Adipocyte (in vitro differentiated cells): ENCODE data around the gene EIF2D.
"Not testable (repeated sequence)": the region's sequence is repeated elsewhere in the genome, so short reads cannot be mapped to it uniquely, and the experiment has no call there.

ENCODE experiments used
- DNase-seq: peaks from one replicate; pipeline ENCODE4 v3.0.0-alpha.2; 2015; ENCODE audit warnings: low read depth
- H3K27me3 ChIP-seq: replicated peaks from 2 replicates; pipeline ENCODE4 v1.7.0; 2013; ENCODE audit warnings: mild to moderate bottlenecking, low read length, moderate library complexity; ENCODE audit not compliant: control insufficient read depth, insufficient read depth
- H3K36me3 ChIP-seq: 2 replicates; pipeline ENCODE4 v1.7.0; 2013; ENCODE audit warnings: low read length, mild to moderate bottlenecking, moderate library complexity; ENCODE audit not compliant: control insufficient read depth, insufficient read depth, severe bottlenecking
- H3K4me1 ChIP-seq: 2 replicates; pipeline ENCODE4 v1.7.0; 2013; ENCODE audit warnings: mild to moderate bottlenecking, low read length, moderate library complexity; ENCODE audit not compliant: control insufficient read depth, insufficient read depth
- H3K4me3 ChIP-seq: 2 replicates; pipeline ENCODE4 v1.7.0; 2013; ENCODE audit warnings: mild to moderate bottlenecking, low read length, moderate library complexity
- H3K9ac ChIP-seq: 2 replicates; pipeline ENCODE4 v1.7.0; 2013; ENCODE audit warnings: mild to moderate bottlenecking, low read length, moderate library complexity
- H3K9me3 ChIP-seq: 2 replicates; pipeline ENCODE4 v1.7.0; 2013; ENCODE audit warnings: mild to moderate bottlenecking, low read length, moderate library complexity; ENCODE audit not compliant: control insufficient read depth

EIF2D gene

DNA sequence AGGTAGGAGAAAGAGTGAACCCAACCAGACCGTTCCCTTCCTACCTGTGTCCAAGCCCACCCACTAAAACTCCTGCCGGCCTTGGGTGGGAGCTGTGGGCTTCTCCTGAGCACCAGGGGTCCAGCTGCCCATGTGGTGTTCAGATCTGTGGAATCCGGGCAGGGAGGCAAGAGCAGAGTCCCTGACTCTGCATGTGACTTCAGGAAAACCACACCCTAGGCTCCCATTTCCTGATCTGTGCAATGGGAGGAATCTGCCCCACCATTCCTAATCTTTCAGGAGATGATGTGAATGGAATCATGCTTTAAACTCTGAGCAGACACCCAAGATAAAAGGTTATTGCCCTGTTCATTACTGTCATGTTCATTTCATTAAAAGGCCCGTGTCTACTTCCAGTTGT lies 27.6 kb downstream of the EIF2D start:
- DNase-seq, result no peak
- Histone ChIP-seq H3K9ac (no peak overlapping the region), H3K4me1 (peaks cover 20% of the 10 kb centered on the region), H3K27me3 (no peaks in the 10 kb centered on the region), H3K36me3 (no peaks in the 10 kb centered on the region), H3K4me3 (no peak overlapping the region), H3K9me3 (no peaks in the 10 kb centered on the region)

DNA sequence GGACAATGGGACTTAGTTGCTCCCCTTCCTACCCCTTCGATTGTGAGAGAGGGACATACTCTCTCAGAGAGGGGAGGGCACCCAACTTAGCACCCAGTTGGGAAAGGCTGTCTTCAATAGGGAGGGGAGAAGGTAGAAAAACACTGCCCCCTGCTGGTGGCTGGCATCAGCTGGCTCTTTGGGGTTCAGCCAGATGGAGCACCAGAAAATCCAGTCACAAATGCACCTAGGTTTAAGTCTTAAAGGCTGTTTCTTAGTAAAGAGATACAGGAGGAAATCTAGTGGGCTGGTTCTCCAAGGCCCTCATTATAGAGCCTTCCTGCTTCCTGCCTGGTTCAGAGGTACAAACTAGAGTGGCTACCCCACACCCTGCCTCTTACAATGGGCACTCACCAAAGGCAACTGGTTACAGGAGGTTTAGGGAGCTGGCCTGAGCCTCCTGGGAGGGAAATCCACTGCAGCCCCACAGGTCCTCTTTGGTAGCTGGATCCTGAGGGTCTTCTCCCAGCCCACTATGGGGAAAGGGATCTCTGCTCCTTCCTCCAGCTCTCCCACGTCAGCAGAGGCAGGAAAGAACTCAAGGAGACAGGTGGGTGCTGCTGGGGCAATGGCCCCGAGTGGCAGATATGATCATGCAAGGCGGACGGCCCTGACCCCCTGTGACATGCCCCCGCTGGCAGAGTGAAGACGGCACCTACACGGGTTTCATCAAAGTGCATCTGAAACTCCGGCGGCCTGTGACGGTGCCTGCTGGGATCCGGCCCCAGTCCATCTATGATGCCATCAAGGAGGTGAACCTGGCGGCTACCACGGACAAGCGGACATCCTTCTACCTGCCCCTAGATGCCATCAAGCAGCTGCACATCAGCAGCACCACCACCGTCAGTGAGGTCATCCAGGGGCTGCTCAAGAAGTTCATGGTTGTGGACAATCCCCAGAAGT lies 28.3 kb downstream of the EIF2D start:
- no peaks in the 10 kb centered on the region for H3K36me3 ChIP-seq
- no peaks in the 10 kb centered on the region for H3K9me3 ChIP-seq
- H3K4me3 ChIP-seq, result no peak overlapping the region
- no peak overlapping the region for H3K9ac ChIP-seq
- H3K27me3 ChIP-seq, result no peaks in the 10 kb centered on the region
- peak; percentile 83 for DNase-seq
- H3K4me1 ChIP-seq, result peaks cover 15% of the 10 kb centered on the region

DNA sequence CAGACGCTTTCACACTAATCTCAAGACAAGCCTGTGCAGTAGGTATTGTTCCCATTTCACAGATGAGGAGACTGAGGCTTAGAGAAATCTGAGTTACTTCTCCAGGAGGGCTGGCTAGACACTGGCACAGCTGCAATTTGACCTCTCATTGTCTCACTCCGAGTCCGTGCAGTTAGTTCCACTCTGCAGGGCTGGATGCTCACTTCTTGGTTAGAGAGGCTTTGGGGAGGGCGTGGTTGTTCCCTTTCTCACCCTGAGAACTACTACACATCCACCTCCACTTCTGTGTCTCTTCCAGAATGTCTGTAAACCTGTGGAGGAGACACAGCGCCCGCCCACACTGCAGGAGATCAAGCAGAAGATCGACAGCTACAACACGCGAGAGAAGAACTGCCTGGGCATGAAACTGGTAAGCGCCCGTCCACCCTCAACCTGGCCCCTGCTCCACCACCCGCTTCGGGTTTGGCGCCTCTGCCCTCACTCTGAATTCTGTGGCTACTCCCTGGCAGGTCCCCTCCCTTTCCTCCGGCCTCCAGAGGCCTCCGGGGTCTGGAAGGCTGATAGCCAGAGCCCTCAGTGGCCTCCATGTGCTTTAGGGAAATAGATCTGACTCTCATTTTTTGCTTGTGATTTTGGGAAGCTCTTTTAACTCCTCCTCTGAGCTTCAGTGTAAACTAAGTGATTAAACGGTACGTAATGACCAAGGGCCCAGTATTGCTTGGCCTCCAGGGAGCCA lies 29.1 kb downstream of the EIF2D start:
- Histone ChIP-seq H3K4me1 (peaks cover 7% of the 10 kb centered on the region), H3K4me3 (no peak overlapping the region), H3K27me3 (no peaks in the 10 kb centered on the region), H3K9me3 (no peaks in the 10 kb centered on the region), H3K36me3 (no peaks in the 10 kb centered on the region), H3K9ac (no peak overlapping the region)
- DNase-seq, result no peak

DNA sequence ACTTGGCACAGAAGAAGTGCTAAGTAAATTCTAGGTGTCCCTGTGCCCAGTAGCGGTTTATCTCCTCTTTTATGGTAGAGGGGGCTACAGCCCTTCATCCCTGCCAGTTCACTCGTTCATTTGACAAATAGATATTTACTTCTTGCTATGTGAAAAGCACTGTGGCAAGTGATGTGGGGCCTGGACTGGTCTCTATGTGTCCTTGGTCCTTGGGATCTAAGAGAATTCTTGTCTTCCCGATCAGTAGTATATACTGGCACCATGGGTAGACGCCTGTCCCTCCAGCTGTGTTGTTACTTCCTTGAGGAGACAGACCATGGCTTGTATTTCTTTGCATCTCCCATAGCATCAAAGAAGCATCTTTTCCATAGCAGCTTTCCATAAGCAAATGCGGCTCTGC lies 29.7 kb downstream of the EIF2D start:
- no peaks in the 10 kb centered on the region for H3K27me3 ChIP-seq
- H3K9me3 ChIP-seq, result no peaks in the 10 kb centered on the region
- H3K4me3 ChIP-seq, result no peak overlapping the region
- no peak overlapping the region for H3K9ac ChIP-seq
- no peak for DNase-seq
- H3K36me3 ChIP-seq, result no peaks in the 10 kb centered on the region
- peaks cover 8% of the 10 kb centered on the region for H3K4me1 ChIP-seq

DNA sequence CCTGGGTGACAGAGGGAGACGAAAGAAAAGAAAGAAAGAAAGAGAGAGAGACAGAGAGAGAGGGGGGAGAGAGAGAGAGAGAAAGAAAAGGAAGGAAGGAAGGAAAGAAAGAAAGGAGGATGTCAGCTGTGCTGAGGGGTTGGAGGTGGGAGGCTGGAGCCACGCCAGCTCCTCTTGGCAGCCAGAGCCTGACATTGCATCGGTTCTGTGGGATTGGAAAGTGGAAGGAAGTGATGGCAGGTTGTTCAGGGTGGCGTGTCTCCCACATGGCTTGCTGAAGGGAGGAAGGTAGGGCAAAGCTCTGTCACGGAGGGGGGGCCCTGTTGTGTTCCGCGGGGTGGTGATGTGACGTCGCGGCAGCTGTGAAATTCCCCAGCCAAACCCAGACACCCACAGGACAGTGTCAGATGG lies 30.7 kb downstream of the EIF2D start:
- no peaks in the 10 kb centered on the region for H3K36me3 ChIP-seq
- DNase-seq, result no peak
- H3K9ac ChIP-seq, result no peak overlapping the region
- H3K4me3 ChIP-seq, result no peak overlapping the region
- H3K9me3 ChIP-seq, result no peaks in the 10 kb centered on the region
- H3K4me1 ChIP-seq, result peaks cover 16% of the 10 kb centered on the region
- H3K27me3 ChIP-seq, result no peaks in the 10 kb centered on the region

DNA sequence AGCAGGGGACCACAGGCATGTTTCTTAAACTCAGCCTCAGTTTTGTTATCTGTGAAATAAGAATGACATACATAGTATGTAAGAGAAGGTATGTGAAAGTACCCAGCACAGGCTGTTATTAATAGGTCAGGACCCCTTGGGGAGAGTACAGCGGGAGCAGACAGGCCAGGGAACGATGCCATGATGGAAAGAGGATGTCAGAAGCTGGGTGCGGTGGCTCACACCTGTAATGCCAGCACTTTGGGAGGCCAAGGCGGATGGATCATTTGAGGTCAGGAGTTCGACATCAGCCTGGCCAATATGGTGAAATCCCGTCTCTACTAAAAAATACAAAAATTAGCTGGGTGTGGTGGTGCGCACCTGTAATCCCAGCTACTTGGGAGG lies 31.2 kb downstream of the EIF2D start:
- H3K27me3 ChIP-seq, result not testable (repeated sequence)

DNA sequence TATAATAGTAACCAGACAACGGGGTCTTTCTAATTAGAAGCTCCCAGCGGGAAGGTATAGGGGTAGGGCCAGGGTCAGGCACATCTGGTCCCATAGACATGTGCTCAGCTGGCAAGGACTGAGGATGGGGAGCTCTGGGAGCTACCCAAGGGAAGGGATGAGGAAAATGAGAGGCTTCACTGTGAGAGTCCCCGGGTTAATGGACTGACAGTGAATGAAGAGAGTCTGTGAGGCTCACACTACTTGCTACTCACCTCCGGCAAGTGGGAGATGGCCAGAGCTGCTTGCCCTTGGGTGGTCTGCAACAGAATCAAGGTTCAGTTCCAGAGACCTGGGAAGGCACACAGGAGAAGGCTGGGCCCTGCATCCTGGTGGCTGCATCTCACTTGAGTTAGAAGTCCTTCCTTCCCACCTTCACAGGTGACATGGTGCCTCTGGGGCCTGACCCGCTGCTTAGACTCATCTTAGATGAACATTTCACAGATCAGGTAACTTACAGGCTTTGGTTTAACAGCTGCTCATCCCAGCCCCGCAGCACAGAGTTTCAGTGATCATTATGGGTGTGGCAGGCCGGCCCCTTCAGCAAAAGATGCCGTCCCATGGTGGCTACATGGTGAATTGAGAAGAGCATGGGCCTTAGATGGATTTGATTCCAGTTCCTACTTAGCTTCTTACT lies 31.7 kb downstream of the EIF2D start:
- Histone ChIP-seq H3K4me1 (peaks cover 26% of the 10 kb centered on the region), H3K9me3 (no peaks in the 10 kb centered on the region)

More for the DNA sequence above, 31.2 kb downstream of the EIF2D start:
- H3K4me1 ChIP-seq, result peaks cover 21% of the 10 kb centered on the region
- not testable (repeated sequence) for DNase-seq, H3K9ac ChIP-seq, H3K36me3 ChIP-seq, H3K9me3 ChIP-seq, H3K4me3 ChIP-seq

DNA sequence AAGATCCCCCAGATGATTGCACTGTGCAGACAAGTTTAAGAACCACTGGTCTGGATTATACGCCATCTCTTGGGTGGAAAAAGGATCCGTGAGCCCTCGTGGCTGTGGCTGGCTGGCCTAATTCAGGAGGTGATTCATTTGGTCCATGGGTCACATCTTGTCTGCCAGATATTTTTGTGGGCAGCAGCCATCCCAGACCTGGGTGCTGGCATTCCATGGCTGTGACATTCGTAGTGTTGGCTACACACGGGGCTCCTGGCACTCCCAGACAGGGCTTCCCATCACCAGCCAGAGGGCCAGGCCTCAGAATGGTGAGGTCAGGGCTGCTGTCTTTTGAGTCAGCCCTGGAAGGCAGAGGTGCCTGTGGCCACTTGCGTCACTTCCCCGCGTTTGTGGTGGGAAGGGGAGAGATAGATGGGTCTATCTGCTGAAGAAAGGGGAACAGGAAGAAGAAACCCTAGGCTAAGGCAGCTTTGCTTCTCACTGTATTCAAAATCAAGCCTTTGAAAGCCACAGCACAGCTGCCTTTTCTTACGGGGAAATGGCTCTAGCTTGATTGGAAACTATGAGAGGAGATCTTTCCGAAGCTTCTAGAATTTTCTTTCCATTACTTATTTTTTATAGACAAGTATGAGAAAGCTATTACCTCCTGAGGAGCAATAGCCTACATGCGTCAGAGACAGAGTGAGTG lies 32.4 kb downstream of the EIF2D start:
- no peaks in the 10 kb centered on the region for H3K36me3 ChIP-seq
- no peak overlapping the region for H3K4me3 ChIP-seq
- no peaks in the 10 kb centered on the region for H3K9me3 ChIP-seq
- peaks cover 33% of the 10 kb centered on the region for H3K4me1 ChIP-seq
- DNase-seq, result peak; percentile 20
- no peaks in the 10 kb centered on the region for H3K27me3 ChIP-seq
- no peak overlapping the region for H3K9ac ChIP-seq

More for the DNA sequence above, 31.7 kb downstream of the EIF2D start:
- no peak overlapping the region for H3K9ac ChIP-seq
- no peak overlapping the region for H3K4me3 ChIP-seq
- H3K36me3 ChIP-seq, result no peaks in the 10 kb centered on the region
- no peak for DNase-seq
- no peaks in the 10 kb centered on the region for H3K27me3 ChIP-seq

DNA sequence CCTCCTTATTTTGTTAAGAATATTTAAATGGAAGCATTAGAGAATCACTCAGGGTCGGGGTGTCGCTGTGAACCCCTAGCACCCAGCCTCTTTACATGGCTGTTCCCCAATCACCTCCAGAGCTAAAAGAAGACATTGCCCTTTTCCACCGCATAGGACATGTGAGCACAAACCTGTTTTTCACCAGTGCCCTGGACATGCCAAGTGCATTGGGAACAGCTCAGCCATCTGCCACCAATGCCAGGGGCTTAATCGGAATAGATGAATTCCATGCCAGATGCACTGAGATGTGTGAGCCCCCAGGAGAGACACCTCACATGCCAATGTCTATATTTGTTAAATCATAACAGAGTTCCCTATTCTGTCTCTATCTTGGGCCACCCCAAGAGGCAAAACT lies 33.3 kb downstream of the EIF2D start:
- DNase-seq, result no peak
- H3K9ac ChIP-seq, result no peak overlapping the region

DNA sequence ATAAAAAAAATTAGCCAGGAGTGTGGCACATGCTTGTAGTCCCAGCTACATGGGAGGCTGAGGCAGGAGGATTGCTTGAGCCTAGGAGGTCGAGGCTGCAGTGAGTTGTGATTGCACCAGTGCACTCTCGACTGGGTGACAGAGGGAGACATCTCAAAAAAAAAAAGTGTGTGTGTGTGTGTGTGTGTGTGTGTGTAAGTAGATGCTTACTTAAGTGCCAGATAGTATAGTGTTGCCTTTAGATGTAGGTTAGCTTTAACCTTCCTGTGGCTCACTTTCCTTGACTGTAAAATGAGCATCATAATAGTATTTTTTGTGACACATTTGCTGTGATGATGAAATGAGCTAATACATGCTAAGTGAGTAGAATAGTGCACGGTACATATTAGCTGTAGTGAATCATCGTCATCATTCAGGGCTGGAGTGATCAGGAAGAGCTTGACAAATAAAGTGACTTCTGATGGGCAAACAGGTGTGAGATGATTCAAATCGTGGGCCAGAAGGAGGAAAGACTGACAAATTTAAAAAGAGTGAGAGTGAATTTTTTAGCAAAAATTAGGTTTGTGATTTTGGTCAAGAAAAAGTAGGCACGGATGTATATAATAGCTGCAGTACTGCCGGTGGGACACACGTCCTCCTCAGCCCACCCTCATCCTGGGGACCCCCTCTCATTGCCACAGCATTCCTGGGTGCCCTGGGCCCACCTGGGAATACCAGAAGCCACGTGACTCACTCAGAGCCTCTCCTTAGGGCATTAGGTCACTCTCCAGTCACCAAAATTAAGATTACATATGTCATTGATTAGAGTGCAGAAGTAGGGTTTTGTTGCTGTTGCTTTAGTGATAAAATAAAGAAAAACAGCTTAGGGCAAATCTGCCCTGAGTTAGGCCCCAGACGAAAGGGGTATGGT lies 33.9 kb downstream of the EIF2D start:
- peaks cover 34% of the 10 kb centered on the region for H3K4me1 ChIP-seq
- no peak overlapping the region for H3K4me3 ChIP-seq
- no peak overlapping the region for H3K9ac ChIP-seq
- H3K27me3 ChIP-seq, result no peaks in the 10 kb centered on the region
- H3K36me3 ChIP-seq, result no peaks in the 10 kb centered on the region
- H3K9me3 ChIP-seq, result no peaks in the 10 kb centered on the region
- no peak for DNase-seq

More for the DNA sequence above, 33.3 kb downstream of the EIF2D start:
- no peaks in the 10 kb centered on the region for H3K9me3 ChIP-seq
- no peaks in the 10 kb centered on the region for H3K27me3 ChIP-seq
- H3K4me3 ChIP-seq, result no peak overlapping the region
- H3K36me3 ChIP-seq, result no peaks in the 10 kb centered on the region
- H3K4me1 ChIP-seq, result peaks cover 34% of the 10 kb centered on the region
